Measurements from ENCODE around the gene YWHAQ.

- TF ChIP-seq CTCF (IDR thresholded peaks at IDR 0.05) = no peak
- TF ChIP-seq POLR2A (IDR thresholded peaks at IDR 0.05) = no peak
Measured at GRCh38 chr2:9601397-9601796, 29.4 kb downstream of the YWHAQ start.
